HepG2 (cell line): ENCODE results near the gene GAD1. TPM values are rescaled to one million over a fixed set of nuclear protein-coding genes. Genes with fewer than 3 reads are reported as not detected.
A peak's percentile ranks its signal among the peaks of the same experiment; 100 is the strongest.

Experiments
- ASH2L ChIP-seq: fragments of 300-600, 200-600 bp; sonication (generic); IDR thresholded peaks from 2 replicates; pipeline ENCODE4 v1.7.0; 2017; ENCODE audit warnings: low read depth, mild to moderate bottlenecking, moderate library complexity, mixed read lengths, low read length; ENCODE audit not compliant: insufficient read length
- ATF7 ChIP-seq, 2 experiments: fragments of 450-650 bp in 1 of 2; sonication (generic) in 1 of 2; formaldehyde crosslinking in 1 of 2; IDR thresholded peaks; 2 replicates each; pipeline versions ENCODE4 v1.4.0 to v1.6.1; 2016 to 2020; ENCODE audit warnings: antibody characterized with exemption in 1 of 2, mild to moderate bottlenecking in 1 of 2, missing genetic modification reagents in 1 of 2
- BRD4 ChIP-seq: sonication (generic); formaldehyde crosslinking; IDR thresholded peaks from 2 replicates; pipeline ENCODE4 v1.4.0; 2020; ENCODE audit warnings: missing genetic modification reagents
- ESRRA ChIP-seq: sonication (generic); formaldehyde crosslinking; IDR thresholded peaks from 2 replicates; pipeline ENCODE4 v1.5.1; 2020; ENCODE audit warnings: mild to moderate bottlenecking, low read depth, missing genetic modification reagents
- LCORL ChIP-seq, 2 experiments: fragments of 450-650 bp in 1 of 2; sonication (generic) in 1 of 2; formaldehyde crosslinking in 1 of 2; IDR thresholded peaks; 2 replicates each; pipeline versions ENCODE4 v1.5.0 to v1.6.1; 2017 to 2020; ENCODE audit warnings: antibody characterized with exemption in 1 of 2, missing genetic modification reagents in 1 of 2
- RBFOX2 ChIP-seq: fragments of 200-400 bp; formaldehyde crosslinking; IDR thresholded peaks from 2 replicates; pipeline ENCODE4 v1.6.1; 2017; ENCODE audit warnings: low read depth, mild to moderate bottlenecking, low read length
- RBM22 ChIP-seq: fragments of 200-400 bp; formaldehyde crosslinking; optimal IDR thresholded peaks from 2 replicates; pipeline ENCODE3; 2017; ENCODE audit warnings: mild to moderate bottlenecking, low read length, moderate library complexity
- SMAD3 ChIP-seq: sonication (generic); formaldehyde crosslinking; IDR thresholded peaks from 2 replicates; pipeline ENCODE4 v1.4.0; 2020; ENCODE audit warnings: missing genetic modification reagents
- TAF1 ChIP-seq: sonication (generic); formaldehyde crosslinking; IDR thresholded peaks from 2 replicates; pipeline ENCODE4 v1.4.0; 2020; ENCODE audit warnings: missing genetic modification reagents
- ZBTB40 ChIP-seq, 2 experiments: fragments of 450-650 bp in 1 of 2; sonication (generic) in 1 of 2; formaldehyde crosslinking in 1 of 2; IDR thresholded peaks; 2 replicates each; pipeline versions ENCODE4 v1.6.1 to v1.8.0; 2016 to 2022; ENCODE audit warnings: antibody characterized with exemption in 1 of 2, mild to moderate bottlenecking in 1 of 2, missing genetic modification reagents in 1 of 2
- ZBTB7A ChIP-seq: sonication (generic); formaldehyde crosslinking; IDR thresholded peaks from 2 replicates; pipeline ENCODE4 v1.8.0; 2022; ENCODE audit warnings: mild to moderate bottlenecking, missing genetic modification reagents
- ZNF205 ChIP-seq: IDR thresholded peaks from 2 replicates; pipeline ENCODE4 v1.6.1; 2018; ENCODE audit warnings: missing biosample characterization, missing genetic modification reagents
- ZNF234 ChIP-seq: sonication (generic); formaldehyde crosslinking; conservative IDR thresholded peaks from 2 replicates; pipeline ENCODE4 v1.5.1; 2020; ENCODE audit warnings: mild to moderate bottlenecking, missing genetic modification reagents
- ZNF543 ChIP-seq: sonication (generic); formaldehyde crosslinking; IDR thresholded peaks from 2 replicates; pipeline ENCODE4 v1.4.0; 2020; ENCODE audit warnings: mild to moderate bottlenecking, missing genetic modification reagents
- ZNF563 ChIP-seq: sonication (generic); formaldehyde crosslinking; IDR thresholded peaks from 2 replicates; pipeline ENCODE4 v1.8.0; 2022; ENCODE audit warnings: mild to moderate bottlenecking, moderate library complexity, missing genetic modification reagents
- ZNF691 ChIP-seq: sonication (generic); formaldehyde crosslinking; IDR thresholded peaks from 2 replicates; pipeline ENCODE4 v1.4.0; 2020; ENCODE audit warnings: missing genetic modification reagents, low read depth, mild to moderate bottlenecking, borderline replicate concordance
- ZNF776 ChIP-seq: sonication (generic); formaldehyde crosslinking; IDR thresholded peaks from 2 replicates; pipeline ENCODE4 v1.4.0; 2020; ENCODE audit warnings: mild to moderate bottlenecking, missing genetic modification reagents
- ZNF780A ChIP-seq: sonication (generic); formaldehyde crosslinking; IDR thresholded peaks from 2 replicates; pipeline ENCODE4 v1.8.0; 2022; ENCODE audit warnings: mild to moderate bottlenecking, missing genetic modification reagents, moderate library complexity
- ZNF883 ChIP-seq: sonication (generic); formaldehyde crosslinking; IDR thresholded peaks from 2 replicates; pipeline ENCODE4 v1.5.1; 2020; ENCODE audit warnings: mild to moderate bottlenecking, missing genetic modification reagents; ENCODE audit errors: not compliant biosample characterization
- polyA plus RNA-seq, 8 experiments: library from polyadenylated mRNA; depleted of rRNA in 3 of 8; stranded (reverse) in 7 of 8; unstranded in 1 of 8; fragments of >200 nt; fragmentation: Illumina TruSeq in 4 of 8; extraction: Trizol in 4 of 8; gene quantifications; 2 replicates each; pipeline versions ENCODE4 v1.2.1 to v1.2.3, GENCODE V29; 2011 to 2016; ENCODE audit warnings: low read depth in 4 of 8, missing spikeins in 1 of 8, mixed read lengths in 1 of 8; ENCODE audit not compliant: insufficient read depth in 1 of 8
- total RNA-seq, 5 experiments: library from RNA; depleted of rRNA; stranded (reverse); fragments of >200 nt; fragmentation: Illumina TruSeq; extraction: Trizol; gene quantifications; 2 replicates each; pipeline ENCODE4 v1.2.3, GENCODE V29; 2016; ENCODE audit warnings: low read depth in 1 of 5

The GAD1 gene
- total and polyA plus RNA-seq, 2 of the 13 experiments (the other 11 are each of a cell fraction or from before 2014, with no cell fraction given), result 0.09 to 0.13 TPM

GRCh38 chr2:170770606-170771420, 45.9 kb upstream of the GAD1 start (continued):
- TF ChIP-seq ZBTB40 (IDR thresholded peaks at IDR 0.05) (no peak), ZBTB40 (CRISPR knock-in tag; IDR thresholded peaks at IDR 0.05) (peak; percentile 31; the same call in 1 of the 2 replicates), RBFOX2 (peak; percentile 66), BRD4 (CRISPR knock-in tag) (peak; percentile 57; the same call in 1 of the 2 replicates), ATF7 (IDR thresholded peaks at IDR 0.05) (no peak), ATF7 (CRISPR knock-in tag; IDR thresholded peaks at IDR 0.05) (peak; percentile 21; the same call in 1 of the 2 replicates), ZNF780A (no peak), RBM22 (no peak), ASH2L (peak; percentile 45), ZNF543 (peak; percentile 68; the same call in 1 of the 2 replicates), LCORL (IDR thresholded peaks at IDR 0.05) (no peak), LCORL (CRISPR knock-in tag; IDR thresholded peaks at IDR 0.05) (peak; percentile 38; the same call in 1 of the 2 replicates), ZBTB7A (CRISPR knock-in tag) (peak; percentile 43; the same call in 1 of the 2 replicates), ZNF691 (CRISPR knock-in tag) (peak; percentile 72; the same call in 1 of the 2 replicates), ESRRA (CRISPR knock-in tag) (peak; percentile 35; the same call in 1 of the 2 replicates), ZNF883 (CRISPR knock-in tag) (peak; percentile 87), TAF1 (0 out of 2 replicates have a peak, but pooled peaks have one; percentile 29), SMAD3 (CRISPR knock-in tag) (0 out of 2 replicates have a peak, but pooled peaks have one; percentile 1), ZNF234 (no peak), ZNF563 (CRISPR knock-in tag) (peak; percentile 69), ZNF776 (CRISPR knock-in tag) (peak; percentile 69; the same call in 1 of the 2 replicates), ZNF205 (CRISPR knock-in tag) (no peak)
